MM.1S (cell line): ENCODE data around the gene PPP3R1.

ENCODE experiments used
- DNase-seq: peaks from one replicate; pipeline ENCODE4 v3.0.0-alpha.2; 2015
- H2AFZ ChIP-seq: fragments of 300-600 bp; sonication (generic); 2 replicates; pipeline ENCODE4 v1.6.0; 2016; ENCODE audit warnings: antibody characterized with exemption, low read length
- H3F3A ChIP-seq: fragments of 300-600 bp; sonication (generic); 2 replicates; pipeline ENCODE4 v1.6.1; 2016; ENCODE audit warnings: mild to moderate bottlenecking, antibody characterized with exemption, low read length, moderate library complexity, mixed read lengths; ENCODE audit not compliant: insufficient read depth
- H3K27ac ChIP-seq: fragments of 300-600 bp; sonication (generic); 2 replicates; pipeline ENCODE4 v1.5.1; 2016; ENCODE audit warnings: mild to moderate bottlenecking, low read length
- H3K27me3 ChIP-seq: fragments of 300-600 bp; sonication (generic); replicated peaks from 2 replicates; pipeline ENCODE4 v1.6.0; 2016; ENCODE audit warnings: low read length; ENCODE audit not compliant: insufficient read depth
- H3K36me3 ChIP-seq: fragments of 300-600 bp; sonication (generic); replicated peaks from 2 replicates; pipeline ENCODE4 v1.6.1; 2016; ENCODE audit warnings: mild to moderate bottlenecking, low read length, mixed read lengths; ENCODE audit not compliant: insufficient read depth
- H3K4me1 ChIP-seq: fragments of 300-600 bp; sonication (generic); 2 replicates; pipeline ENCODE4 v1.6.1; 2016; ENCODE audit warnings: low read length, mixed read lengths
- H3K4me2 ChIP-seq: fragments of 300-600 bp; sonication (generic); 2 replicates; pipeline ENCODE4 v1.6.0; 2016; ENCODE audit warnings: low read depth, low read length
- H3K4me3 ChIP-seq: fragments of 300-600 bp; sonication (generic); 2 replicates; pipeline ENCODE4 v1.5.1; 2016; ENCODE audit warnings: low read length, mixed read lengths
- H3K79me2 ChIP-seq: fragments of 300-600 bp; sonication (generic); 2 replicates; pipeline ENCODE4 v1.6.1; 2016; ENCODE audit warnings: mixed run types, low read length, mixed read lengths
- H3K9ac ChIP-seq: fragments of 300-600 bp; sonication (generic); 2 replicates; pipeline ENCODE4 v1.6.1; 2016; ENCODE audit warnings: low read length, mixed read lengths
- H3K9me2 ChIP-seq: fragments of 300-600 bp; sonication (generic); replicated peaks from 2 replicates; pipeline ENCODE4 v1.6.1; 2016; ENCODE audit warnings: mild to moderate bottlenecking, low read length, mixed read lengths; ENCODE audit not compliant: insufficient read depth
- H3K9me3 ChIP-seq: fragments of 300-600 bp; sonication (generic); replicated peaks from 2 replicates; pipeline ENCODE4 v1.6.1; 2016; ENCODE audit warnings: mild to moderate bottlenecking, low read length, mixed read lengths; ENCODE audit not compliant: insufficient read depth
- H4K20me1 ChIP-seq: fragments of 300-600 bp; sonication (generic); 2 replicates; pipeline ENCODE4 v1.6.1; 2016; ENCODE audit warnings: mild to moderate bottlenecking, low read length, moderate library complexity, mixed read lengths; ENCODE audit not compliant: insufficient read depth
- EZH2 ChIP-seq: fragments of 300-600 bp; sonication (generic); optimal IDR thresholded peaks from 2 replicates; pipeline ENCODE3; 2017; ENCODE audit warnings: low read depth, mild to moderate bottlenecking, antibody characterized with exemption, low read length, mixed read lengths
- EZH2phosphoT487 ChIP-seq: fragments of 300-600 bp; sonication (generic); IDR thresholded peaks from 2 replicates; pipeline ENCODE4 v1.6.1; 2018; ENCODE audit warnings: antibody characterized with exemption, low read length
- TF ChIP-seq, protein P1 (sequence below): fragments of 300-600 bp; sonication (generic); IDR thresholded peaks from 2 replicates; pipeline ENCODE4 v1.5.1; 2016; ENCODE audit warnings: antibody characterized with exemption, low read length, mixed read lengths

The PPP3R1 gene

DNA sequence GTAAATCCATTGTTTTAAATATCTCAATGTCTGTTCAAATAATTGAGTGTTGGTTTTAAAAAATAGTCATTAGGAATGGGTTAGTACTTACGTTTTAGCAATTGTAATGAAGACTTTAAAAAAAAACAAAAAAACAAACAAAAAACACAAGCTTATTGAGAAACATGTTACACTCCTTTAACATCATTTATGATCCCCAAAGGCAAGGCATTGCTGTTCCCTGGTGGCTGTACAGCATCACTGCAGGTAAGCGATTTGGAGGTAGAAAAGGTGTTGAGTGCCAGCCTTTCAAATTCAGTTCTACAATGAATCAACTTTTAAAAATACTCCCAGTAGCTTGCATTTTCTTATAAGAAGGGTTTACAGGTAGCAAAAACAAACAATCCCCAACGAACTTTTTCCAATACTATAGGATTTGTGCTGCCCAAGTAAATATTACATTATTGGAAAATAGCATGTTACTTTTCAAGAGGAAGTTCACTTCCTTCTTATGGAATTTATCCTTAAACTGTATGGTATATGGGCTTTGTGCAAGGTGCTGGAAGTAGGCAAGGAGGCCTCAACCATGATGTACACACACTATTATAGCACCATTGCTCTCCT, 39.9 kb upstream of the PPP3R1 start:
- no peaks in the 10 kb centered on the region for H3K79me2 ChIP-seq
- peaks cover 42% of the 10 kb centered on the region for H3K4me1 ChIP-seq
- DNase-seq: peak; percentile 65
- no peak overlapping the region for H2AFZ ChIP-seq
- no peaks in the 10 kb centered on the region for H3K9me3 ChIP-seq
- H3K27ac ChIP-seq: no peak overlapping the region
- no peak overlapping the region for H3K9ac ChIP-seq
- H3K4me2 ChIP-seq: no peak overlapping the region
- no peak for TF ChIP-seq EZH2phosphoT487
- TF ChIP-seq, protein P1, sequence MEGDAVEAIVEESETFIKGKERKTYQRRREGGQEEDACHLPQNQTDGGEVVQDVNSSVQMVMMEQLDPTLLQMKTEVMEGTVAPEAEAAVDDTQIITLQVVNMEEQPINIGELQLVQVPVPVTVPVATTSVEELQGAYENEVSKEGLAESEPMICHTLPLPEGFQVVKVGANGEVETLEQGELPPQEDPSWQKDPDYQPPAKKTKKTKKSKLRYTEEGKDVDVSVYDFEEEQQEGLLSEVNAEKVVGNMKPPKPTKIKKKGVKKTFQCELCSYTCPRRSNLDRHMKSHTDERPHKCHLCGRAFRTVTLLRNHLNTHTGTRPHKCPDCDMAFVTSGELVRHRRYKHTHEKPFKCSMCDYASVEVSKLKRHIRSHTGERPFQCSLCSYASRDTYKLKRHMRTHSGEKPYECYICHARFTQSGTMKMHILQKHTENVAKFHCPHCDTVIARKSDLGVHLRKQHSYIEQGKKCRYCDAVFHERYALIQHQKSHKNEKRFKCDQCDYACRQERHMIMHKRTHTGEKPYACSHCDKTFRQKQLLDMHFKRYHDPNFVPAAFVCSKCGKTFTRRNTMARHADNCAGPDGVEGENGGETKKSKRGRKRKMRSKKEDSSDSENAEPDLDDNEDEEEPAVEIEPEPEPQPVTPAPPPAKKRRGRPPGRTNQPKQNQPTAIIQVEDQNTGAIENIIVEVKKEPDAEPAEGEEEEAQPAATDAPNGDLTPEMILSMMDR: peak; percentile 94
- no peaks in the 10 kb centered on the region for H3K9me2 ChIP-seq
- no peak overlapping the region for H3K4me3 ChIP-seq
- H3K36me3 ChIP-seq: no peaks in the 10 kb centered on the region
- H3K27me3 ChIP-seq: no peaks in the 10 kb centered on the region
- H4K20me1 ChIP-seq: no peaks in the 10 kb centered on the region
- H3F3A ChIP-seq: peaks cover 10% of the 10 kb centered on the region; the same call in 1 of the 2 replicates

DNA sequence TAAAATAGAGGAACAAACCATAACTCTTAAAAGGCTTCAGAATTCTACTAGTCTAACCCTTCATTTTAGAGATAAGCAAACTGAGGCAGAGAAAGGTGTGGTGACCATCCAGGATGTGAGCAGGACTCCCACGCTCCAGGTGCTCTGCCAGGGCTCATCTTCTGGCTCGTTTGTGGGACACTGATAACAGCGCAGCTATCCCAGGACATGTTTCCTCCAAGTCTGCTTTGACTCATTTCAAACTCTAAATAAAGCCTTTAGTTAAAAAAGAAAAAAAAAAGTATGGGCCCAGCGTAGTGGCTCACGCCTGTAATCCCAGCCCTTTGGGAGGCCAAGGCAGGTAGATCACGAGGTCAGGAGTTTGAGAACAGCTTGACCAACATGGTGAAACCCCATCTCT, 39.0 kb upstream of the PPP3R1 start:
- no peaks in the 10 kb centered on the region for H3K9me3 ChIP-seq
- H4K20me1 ChIP-seq: no peaks in the 10 kb centered on the region
- DNase-seq: no peak
- H2AFZ ChIP-seq: peak overlapping the region; percentile 23; the same call in 1 of the 2 replicates
- H3K27me3 ChIP-seq: no peaks in the 10 kb centered on the region
- H3K4me3 ChIP-seq: no peak overlapping the region
- H3K36me3 ChIP-seq: no peaks in the 10 kb centered on the region
- no peaks in the 10 kb centered on the region for H3K79me2 ChIP-seq
- H3K9me2 ChIP-seq: no peaks in the 10 kb centered on the region
- peaks cover 43% of the 10 kb centered on the region for H3K4me1 ChIP-seq
- peak overlapping the region; percentile 57; the same call in 1 of the 2 replicates for H3K27ac ChIP-seq
- H3K9ac ChIP-seq: no peak overlapping the region
- H3K4me2 ChIP-seq: peak overlapping the region; percentile 14; the same call in 1 of the 2 replicates
- peaks cover 10% of the 10 kb centered on the region; the same call in 1 of the 2 replicates for H3F3A ChIP-seq
- TF ChIP-seq EZH2 (no peak), EZH2phosphoT487 (no peak)
- TF ChIP-seq, protein P1: no peak

DNA sequence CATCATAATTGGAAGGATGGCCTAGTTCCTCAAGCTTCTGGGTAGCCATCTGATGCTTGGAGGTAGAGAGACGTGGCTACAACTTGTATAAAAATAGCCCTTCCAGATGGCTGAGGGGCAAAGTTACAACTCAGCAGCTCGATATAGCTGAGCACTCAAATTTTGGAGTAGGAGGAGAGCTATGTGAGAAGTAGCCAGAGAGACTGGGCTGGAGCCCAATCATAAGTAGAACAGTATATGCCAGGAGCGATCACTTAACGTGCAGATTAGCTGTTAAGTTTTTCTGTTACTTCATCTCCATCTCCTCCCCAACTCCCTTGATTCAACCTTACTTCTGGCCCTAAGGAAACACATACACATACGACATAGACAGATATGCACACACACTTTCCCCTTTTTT, 38.6 kb upstream of the PPP3R1 start:
- peaks cover 10% of the 10 kb centered on the region; the same call in 1 of the 2 replicates for H3F3A ChIP-seq
- peak overlapping the region; percentile 57 for H3K27ac ChIP-seq

More for the DNA sequence above, 38.6 kb upstream of the PPP3R1 start:
- peaks cover 42% of the 10 kb centered on the region for H3K4me1 ChIP-seq
- no peaks in the 10 kb centered on the region for H3K79me2 ChIP-seq
- no peaks in the 10 kb centered on the region for H4K20me1 ChIP-seq
- DNase-seq: peak; percentile 73
- H3K9me3 ChIP-seq: no peaks in the 10 kb centered on the region
- H3K9ac ChIP-seq: no peak overlapping the region
- H2AFZ ChIP-seq: peak overlapping the region; percentile 37
- no peaks in the 10 kb centered on the region for H3K9me2 ChIP-seq
- peak overlapping the region; percentile 14; the same call in 1 of the 2 replicates for H3K4me2 ChIP-seq
- no peaks in the 10 kb centered on the region for H3K27me3 ChIP-seq
- H3K36me3 ChIP-seq: no peaks in the 10 kb centered on the region
- no peak overlapping the region for H3K4me3 ChIP-seq
- TF ChIP-seq EZH2phosphoT487 (no peak), EZH2 (no peak)
- TF ChIP-seq, protein P1: no peak
